22Rv1 (cell line): Measurements from ENCODE around the gene TBC1D3G.
"Not testable (repeated sequence)": the region's sequence is repeated elsewhere in the genome, so short reads cannot be mapped to it uniquely, and the experiment has no call there.

Experiments used
- H3K27ac ChIP-seq: fragments of 450-650 bp; 2 replicates; pipeline ENCODE4 v1.5.1; 2017

TBC1D3G gene

DNA sequence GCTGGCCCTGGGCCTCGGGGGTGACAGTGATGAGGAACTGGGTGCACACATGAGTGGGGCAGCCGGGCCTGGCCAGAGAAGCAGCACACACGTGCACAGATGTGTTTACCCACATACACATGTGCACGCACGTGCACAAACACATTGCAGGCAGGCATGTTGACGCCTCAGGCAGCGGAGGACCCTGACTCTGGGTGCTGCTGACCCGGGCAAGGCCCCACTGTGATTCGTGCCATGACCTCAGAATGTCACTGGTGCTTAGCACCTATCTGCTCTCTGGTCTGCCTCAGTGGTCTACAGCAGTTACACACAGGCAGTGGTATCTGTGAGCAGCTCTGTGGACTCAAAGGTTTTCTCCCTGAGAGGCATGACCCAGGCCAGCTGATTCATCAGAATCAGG is at the start of gene TBC1D3G:
TSS of gene TBC1D3G (plus strand) at position 301 of the 400 bp plus-strand sequence. CDS start 1,528 bp downstream, outside the sequence.
- not testable (repeated sequence) for H3K27ac ChIP-seq

GRCh38 chr17:36283256-36283655 is 40.4 kb upstream of the TBC1D3G start:
- H3K27ac ChIP-seq, result not testable (repeated sequence)

DNA sequence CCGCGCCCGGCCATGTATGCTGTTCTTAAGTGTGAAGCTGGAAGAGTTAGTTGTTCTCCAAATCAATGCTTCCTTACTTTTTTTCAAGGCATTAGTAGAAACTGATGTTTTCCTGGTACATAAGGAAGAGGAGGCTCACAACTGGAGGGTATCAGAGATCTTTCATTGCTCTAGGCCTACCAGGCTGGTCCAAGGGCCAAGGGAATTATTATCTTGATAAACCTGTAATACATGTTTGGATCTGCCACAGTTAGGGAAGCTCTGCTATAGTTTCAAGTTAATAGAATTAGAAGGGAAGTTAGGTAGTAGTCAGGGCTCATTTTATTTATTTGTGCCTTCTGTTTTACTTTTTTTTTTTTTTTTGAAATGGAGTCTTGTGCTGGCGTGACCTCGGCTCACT is 39.5 kb upstream of the TBC1D3G start:
- H3K27ac ChIP-seq, result not testable (repeated sequence)

DNA sequence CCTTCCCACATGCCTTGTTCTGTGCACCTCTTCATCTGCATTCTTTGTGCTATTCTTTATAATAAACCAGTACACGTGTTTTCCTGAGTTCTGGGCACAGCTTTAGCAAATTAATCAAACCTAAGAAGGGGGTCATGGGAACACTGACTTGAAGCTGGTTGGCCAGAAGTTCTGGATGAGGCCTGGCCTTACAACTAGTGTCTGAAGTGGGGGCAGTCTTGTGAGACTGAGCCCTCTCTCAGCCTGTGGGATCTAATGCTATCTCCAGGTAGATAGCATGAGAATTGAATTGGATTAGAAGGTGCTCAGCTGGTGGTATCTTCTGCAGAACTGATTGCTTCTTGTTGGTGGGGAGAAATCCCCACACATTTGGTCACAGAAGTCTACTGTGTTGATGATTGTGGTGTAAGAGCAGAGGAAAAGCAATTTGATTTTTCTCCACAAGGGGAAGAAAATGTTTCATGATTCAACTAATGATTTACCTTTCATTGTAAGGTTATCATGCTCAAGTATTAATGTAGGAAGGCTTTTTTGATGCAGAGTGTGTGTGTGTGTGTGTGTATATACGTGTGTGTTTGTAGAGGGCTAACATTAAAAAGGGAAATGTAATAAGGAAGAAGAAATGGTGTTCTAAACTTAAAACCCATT is 33.6 kb upstream of the TBC1D3G start:
- H3K27ac ChIP-seq, result not testable (repeated sequence)

DNA sequence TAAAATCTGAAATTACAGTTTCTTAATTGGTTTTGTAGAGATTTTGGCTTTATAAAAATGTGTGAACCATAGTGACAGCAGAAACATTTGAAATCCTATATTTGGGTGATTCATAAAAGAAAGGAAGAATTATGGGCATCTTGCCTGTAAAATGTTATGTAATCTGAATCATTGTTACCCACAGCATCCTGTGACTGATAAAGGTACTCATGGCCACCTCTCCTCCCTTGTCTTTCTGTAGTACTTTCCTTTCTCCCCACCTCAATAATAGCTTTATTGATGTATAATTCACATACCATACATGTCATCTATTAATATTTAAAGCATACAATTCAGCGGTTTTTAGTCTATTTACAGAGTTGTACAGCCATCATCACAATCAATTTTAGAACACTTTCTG is 28.5 kb upstream of the TBC1D3G start:
- not testable (repeated sequence) for H3K27ac ChIP-seq

DNA sequence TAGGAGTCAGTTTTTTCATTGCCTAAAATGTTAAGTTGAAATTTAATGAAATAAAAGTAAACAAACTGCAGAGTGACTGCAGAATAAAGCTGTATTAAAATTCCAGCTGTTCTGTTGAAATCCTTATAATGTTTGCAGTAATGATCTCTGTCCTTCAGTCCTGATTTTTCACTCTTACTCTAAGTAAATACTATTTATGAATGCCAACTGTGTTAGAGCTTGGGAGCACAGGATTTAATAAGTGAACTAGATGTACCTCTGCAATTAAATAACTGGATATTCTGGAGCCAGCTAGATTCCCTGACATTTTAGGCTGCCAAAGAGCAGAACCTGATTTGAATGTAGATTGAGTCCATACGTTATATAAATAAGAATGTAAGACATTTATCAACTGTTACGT is 7.9 kb upstream of the TBC1D3G start:
- not testable (repeated sequence) for H3K27ac ChIP-seq

DNA sequence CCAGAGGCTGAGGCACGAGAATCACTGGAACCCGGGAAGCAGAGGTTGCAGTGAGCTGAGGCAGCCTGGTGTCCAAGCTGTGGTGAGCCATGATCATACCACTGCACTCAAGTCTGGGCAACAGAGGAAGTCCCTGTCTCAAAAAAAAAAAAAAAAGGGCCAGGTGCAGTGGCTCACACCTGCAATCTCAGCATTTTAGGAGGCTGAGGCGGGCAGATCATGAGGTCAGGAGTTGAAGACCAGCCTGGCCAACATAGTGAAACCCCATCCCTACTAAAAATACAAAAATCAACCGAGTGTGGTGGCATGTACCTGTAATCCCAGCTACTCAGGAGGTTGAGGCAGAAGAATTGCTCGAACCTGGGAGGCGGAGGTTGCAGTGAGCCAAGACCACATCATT is 38.8 kb downstream of the TBC1D3G start:
- H3K27ac ChIP-seq, result not testable (repeated sequence)

- H3K27ac ChIP-seq, result not testable (repeated sequence)
Observed at GRCh38 chr17:36375938-36376337, 52.3 kb downstream of the TBC1D3G start.
